Measurements from ENCODE around the gene KDR.

Gene KDR

GRCh38 chr4:55079451-55080173, 45.8 kb downstream of the KDR start:
- no peak for DNase-seq (ENCODE audit: low spot score)

- no peak for DNase-seq (ENCODE audit: low spot score)
Measured at GRCh38 chr4:55078987-55079386, 46.4 kb downstream of the KDR start.

GRCh38 chr4:55077577-55077976, 47.8 kb downstream of the KDR start:
- no peak for DNase-seq (ENCODE audit: low spot score)

GRCh38 chr4:55075823-55076716, 49.3 kb downstream of the KDR start:
- DNase-seq (ENCODE audit: low spot score): no peak

DNA sequence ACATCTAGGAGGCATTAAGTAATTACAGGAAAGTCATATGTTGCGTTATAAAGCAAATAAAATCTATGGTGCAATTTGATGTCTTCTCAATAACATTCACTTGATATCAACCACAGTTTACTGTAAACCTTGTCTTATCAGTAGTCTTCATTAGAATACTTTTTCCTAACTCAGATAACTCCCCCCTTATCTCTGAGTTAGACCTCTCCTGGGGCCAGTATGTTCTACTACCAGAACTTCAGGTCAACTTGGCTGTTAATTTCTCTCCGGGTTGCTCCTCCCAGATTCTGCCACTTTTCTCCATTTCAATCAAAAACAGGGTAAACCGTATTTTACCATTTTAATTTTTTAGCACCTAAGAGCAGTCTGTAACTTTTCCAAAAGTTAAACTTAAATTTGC, 50.0 kb downstream of the KDR start:
- DNase-seq (ENCODE audit: low spot score): no peak

- no peak for DNase-seq (ENCODE audit: low spot score)
Measured at GRCh38 chr4:55074386-55074785, 51.0 kb downstream of the KDR start.

DNA sequence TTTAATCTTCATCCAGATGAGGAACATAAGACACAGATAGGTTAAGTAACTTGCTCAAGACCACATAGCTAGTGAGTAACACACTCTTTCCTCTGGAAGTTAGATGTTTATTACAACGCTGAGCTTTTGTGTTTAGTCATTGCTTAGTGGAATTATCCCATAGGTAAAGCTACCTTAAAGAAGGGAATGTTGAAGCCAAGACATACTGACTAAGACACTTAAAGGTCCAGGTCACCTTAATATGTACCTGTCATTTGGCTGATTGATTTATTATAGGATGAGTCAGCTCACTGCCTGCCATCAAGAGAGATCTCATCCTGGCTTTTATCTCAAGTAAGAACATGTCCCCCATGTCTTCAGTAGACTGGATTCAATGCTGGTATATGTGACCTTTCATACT, 53.4 kb downstream of the KDR start:
- no peak for DNase-seq (ENCODE audit: low spot score)

GRCh38 chr4:55069248-55069647, 56.1 kb downstream of the KDR start:
- DNase-seq (ENCODE audit: low spot score): no peak

DNA sequence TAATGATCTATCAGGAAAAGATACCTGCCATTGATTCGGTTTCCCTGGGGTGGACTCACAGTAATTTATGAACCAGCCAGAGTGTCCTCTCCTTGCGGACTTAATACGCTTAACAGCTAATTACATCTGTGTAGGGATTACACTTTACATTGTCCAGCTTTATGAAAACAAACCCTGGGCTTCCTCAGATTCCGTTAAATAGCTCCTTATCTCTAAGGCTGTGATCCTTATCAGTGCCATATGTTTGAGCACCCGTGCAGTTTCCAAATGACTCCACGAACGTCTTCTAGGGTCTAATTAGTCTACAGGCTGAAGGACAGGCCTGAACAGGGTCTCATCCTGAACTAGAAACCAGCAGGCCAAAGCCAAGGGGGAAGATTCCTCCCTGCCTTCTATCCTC, 56.9 kb downstream of the KDR start:
- DNase-seq (ENCODE audit: low spot score): no peak

DNA sequence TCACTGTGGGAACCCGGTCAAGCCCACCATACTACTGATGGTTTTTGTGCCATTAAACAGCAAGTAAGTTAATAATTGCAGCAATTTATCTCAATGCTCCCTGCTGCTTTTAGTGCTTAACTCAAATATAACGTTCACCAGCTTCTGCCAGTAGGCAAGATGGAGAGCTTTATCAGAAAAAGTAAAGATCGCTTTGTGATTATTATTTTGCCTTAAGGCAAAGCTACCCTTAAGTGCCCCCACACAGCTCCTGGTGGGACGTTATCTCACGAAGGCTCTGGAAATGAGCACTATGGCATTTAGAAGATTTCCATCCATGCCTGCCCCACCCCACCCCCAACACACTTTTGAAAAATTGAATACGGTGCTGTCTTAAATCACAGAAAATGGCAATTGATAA, 59.4 kb downstream of the KDR start:
- no peak for DNase-seq (ENCODE audit: low spot score)

GRCh38 chr4:55055529-55055928, 69.9 kb downstream of the KDR start:
- DNase-seq (ENCODE audit: low spot score): no peak

- no peak for DNase-seq (ENCODE audit: low spot score)
Measured at GRCh38 chr4:55051532-55051931, 73.9 kb downstream of the KDR start.

DNA sequence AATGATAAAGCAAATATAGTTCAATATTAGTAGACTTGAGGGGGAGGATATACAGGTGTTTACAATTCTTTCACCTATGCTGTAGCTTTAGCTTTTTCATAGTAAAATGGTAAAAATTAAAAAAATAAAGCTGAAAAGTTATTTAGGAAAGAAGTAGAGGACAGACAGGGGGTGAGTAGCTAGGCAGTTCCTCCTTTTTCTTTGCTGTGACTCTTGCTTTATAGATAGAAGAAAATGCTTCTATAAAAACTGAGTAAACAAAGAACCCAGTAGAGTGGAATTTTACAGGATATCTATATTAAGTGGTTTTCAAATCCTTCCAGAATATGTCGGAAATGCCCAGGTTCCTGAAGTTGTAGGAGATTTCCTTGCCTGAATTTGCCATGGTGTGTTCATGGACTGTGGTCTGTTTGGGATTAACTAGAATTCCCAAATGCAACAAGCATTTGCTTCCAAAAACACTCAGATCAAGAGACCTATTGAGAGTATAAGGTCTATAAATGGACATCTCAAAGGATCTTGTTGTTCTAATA, 74.9 kb downstream of the KDR start:
- DNase-seq (ENCODE audit: low spot score): no peak

GRCh38 chr4:55038176-55038890, 87.1 kb downstream of the KDR start:
- no peak for DNase-seq (ENCODE audit: low spot score)

GRCh38 chr4:55037728-55038127, 87.7 kb downstream of the KDR start:
- DNase-seq (ENCODE audit: low spot score): no peak

DNA sequence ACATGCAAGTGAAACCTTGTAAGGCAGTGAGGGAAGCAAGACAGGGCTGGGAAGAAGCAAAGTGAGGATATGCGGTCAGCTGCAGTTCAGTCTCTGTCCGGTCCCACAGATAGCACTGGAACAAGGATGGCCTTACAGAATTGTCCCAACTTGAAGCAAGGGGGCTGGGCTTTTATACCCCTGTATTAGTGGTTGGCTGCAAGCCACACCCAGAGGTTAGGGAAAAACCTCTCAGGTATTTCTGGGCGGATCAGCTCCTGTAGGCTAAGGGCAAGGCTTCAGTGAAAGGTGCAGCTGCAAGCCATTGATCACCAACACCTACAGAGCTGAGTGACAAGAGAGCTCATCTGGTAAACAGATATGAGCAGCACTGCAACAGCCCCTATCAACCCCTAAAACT, 89.0 kb downstream of the KDR start:
- DNase-seq (ENCODE audit: low spot score): no peak

DNA sequence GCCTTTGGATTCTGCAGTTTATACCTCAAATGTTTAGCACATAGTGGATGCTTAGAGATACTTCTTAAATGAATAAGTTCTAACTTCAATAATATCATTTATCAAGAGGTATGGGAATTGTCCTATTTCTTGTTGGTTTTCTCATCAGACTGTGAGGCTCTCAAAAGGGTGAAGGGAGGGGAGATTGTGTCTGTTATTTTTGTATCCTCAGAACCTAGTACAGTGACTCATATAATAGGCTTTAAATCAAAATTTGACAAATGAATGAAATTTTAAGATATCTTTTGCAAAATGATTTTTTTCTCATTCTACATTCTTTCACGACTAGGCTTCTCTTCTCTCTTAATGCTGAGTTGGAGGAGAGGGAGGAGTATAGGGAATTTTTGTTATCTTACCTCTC, 89.5 kb downstream of the KDR start:
- DNase-seq (ENCODE audit: low spot score): no peak

GRCh38 chr4:55033296-55033695, 92.1 kb downstream of the KDR start:
- DNase-seq (ENCODE audit: low spot score): no peak

DNA sequence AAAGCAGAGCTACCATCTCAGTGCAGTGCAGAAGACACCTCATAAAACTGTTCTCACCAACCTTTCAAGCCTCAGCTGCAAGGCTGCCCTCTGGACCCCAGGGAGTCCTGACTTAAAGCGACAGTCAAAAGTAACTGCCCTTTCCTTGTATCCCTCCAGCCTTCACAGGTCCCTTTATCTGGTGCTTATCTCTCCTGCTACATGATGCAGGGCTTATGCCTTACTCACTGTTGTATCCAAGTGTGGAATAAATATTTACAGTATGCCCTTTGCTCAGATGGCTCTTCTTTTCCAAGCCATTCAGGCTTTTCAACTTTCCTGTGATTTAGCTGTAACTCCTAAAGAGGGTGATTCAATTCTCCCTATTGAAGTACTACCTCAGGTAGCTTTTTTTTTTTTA, 92.6 kb downstream of the KDR start:
- no peak for DNase-seq (ENCODE audit: low spot score)

DNA sequence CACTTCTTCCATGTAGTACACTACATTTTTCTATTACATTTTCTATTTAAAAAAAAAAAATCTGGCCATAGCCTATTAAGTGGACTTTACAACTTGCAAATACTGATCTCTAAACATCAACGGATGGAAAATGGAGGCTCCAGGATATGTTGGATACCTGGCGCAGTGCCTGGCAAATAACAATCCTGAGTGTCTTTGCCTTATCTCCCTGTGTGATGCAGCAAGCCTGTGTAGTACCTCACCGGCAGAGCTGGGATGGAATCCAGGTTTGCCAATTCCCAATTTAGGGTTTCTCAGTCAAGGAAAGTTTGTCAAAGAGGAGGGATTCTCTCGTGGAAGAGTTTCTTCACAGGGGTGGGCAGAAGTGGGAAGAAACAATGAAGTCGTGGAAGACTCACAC, 93.2 kb downstream of the KDR start:
- DNase-seq (ENCODE audit: low spot score): no peak

- DNase-seq (ENCODE audit: low spot score): no peak
Measured at GRCh38 chr4:55031158-55031557, 94.2 kb downstream of the KDR start.

DNA sequence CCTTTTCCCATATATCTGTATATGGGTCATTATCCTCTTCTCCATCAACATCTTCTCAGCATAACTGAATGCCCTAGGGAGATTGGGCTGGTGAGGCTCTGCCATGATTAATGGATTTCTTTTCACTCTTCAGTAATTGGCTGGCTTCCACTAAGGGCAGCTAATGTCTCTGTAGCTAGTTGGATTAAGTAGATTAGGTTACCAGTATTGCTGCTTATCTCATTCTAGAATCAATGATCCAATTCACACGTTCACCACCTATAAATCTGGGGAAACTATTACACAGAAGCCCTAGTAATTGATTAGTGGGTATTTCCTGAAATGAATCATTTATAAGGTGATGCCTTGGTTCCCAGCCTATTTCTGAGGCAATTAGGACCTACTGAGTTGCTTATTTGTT, 94.8 kb downstream of the KDR start:
- no peak for DNase-seq (ENCODE audit: low spot score)

Measured in hematopoietic multipotent progenitor cell treated with erythropoietin and hydrocortisone succinate and interleukin-3 and kit ligand, for 15 days (in vitro differentiated cells).